Measurements from ENCODE around the gene PLXNC1. TPM values are rescaled to one million over a fixed set of nuclear protein-coding genes. Genes with fewer than 3 reads are reported as not detected.

Gene PLXNC1
- total and polyA plus RNA-seq, 9 of the 15 experiments (the other 6 are each of a cell fraction or from before 2014, with no cell fraction given): 0.08 to 0.87 (median 0.28) TPM

DNA sequence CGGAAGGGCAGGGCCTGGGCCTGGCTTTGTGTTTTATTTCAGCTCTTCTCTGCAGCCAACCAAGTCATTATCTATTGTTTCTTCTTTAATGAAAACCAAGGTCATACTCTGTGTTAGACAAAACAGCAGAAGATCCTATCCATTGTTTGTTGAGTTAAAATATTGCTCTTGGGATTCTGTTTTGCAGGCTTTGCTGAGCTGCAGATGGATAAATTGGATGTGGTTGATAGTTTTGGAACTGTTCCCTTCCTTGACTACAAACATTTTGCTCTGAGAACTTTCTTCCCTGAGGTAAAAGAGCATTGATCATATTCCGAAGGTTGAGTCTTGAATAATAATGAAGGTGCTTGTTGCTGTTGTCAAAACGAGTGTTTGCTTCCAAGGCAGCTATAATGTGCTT, 106.6 kb downstream of the PLXNC1 start (continued):
- no peak for TF ChIP-seq E2F4 (CRISPR knock-in tag; IDR thresholded peaks at IDR 0.05; ENCODE audit: low read depth)
- TF ChIP-seq CEBPB (tag; IDR thresholded peaks at IDR 0.05): no peak
- no peak for TF ChIP-seq PBX2 (CRISPR knock-in tag; IDR thresholded peaks at IDR 0.05; ENCODE audit: low read depth)
- TF ChIP-seq PBX2 (tag; conservative IDR thresholded peaks at IDR 0.05; ENCODE audit: low read depth): no peak
- TF ChIP-seq GATAD2A (IDR thresholded peaks at IDR 0.05): no peak

DNA sequence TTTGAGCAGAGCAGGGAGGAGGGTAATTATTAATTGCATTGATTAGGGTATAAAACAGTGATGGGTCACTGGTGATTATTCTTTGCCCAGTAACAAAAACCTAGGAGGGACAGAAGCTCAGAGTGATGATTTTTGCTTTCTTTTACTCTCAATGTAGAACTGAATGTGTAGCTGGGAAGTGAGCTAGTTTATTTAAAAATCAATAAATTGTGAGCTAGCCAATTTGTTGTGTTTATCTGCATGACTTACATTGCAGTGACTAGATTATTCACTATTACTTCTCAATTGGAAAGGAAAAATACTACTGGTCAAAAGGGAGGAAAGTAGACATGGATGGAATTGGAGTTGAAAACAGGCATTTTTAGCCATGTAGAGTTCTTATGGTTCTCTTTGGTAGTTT, 107.1 kb downstream of the PLXNC1 start:
- H3K36me3 ChIP-seq (ENCODE audit: control insufficient read depth, insufficient read depth, low read length): no peaks in the 10 kb centered on the region
- no peaks in the 10 kb centered on the region for H3K4me1 ChIP-seq (replicated peaks in 1 of 2; ENCODE audit: control insufficient read depth in 2 of 2, insufficient read depth in 2 of 2, low read length in 2 of 2)
- ATAC-seq (no peak), FAIRE-seq (no peak), DNase-seq (ENCODE audit: extremely low read depth in 1 of 4, low spot score in 3 of 4) (no peak)
- no peak overlapping the region for H3K4me3 ChIP-seq
- peaks cover 14 to 15% of the 10 kb centered on the region in 2 experiments; a peak in 4 of 5 replicates for H3K27me3 ChIP-seq (ENCODE audit: control insufficient read depth in 2 of 2, insufficient read depth in 2 of 2, low read length in 2 of 2)
- ChIA-PET CTCF (ENCODE audit: low intra/inter-chr PET ratio) (no interaction called here), POLR2A (interaction anchor here (1.1 to 1.4 kb wide), 2 partner anchors 10 to 12 kb away, joined by 3 to 5 read pairs; no protein-coding TSS in a partner anchor)
- no peak overlapping the region for H3K4me2 ChIP-seq (ENCODE audit: insufficient read depth, low read length)
- intact Hi-C loops (cut with micrococcal nuclease) (no loop called here), in situ Hi-C loops (cut with MboI) (no loop called here)
- no peaks in the 10 kb centered on the region for H4K20me1 ChIP-seq (replicated peaks; ENCODE audit: control insufficient read depth, insufficient read depth, low read length)
- no peak overlapping the region for H3K9ac ChIP-seq (ENCODE audit: insufficient read depth in 1 of 2, low read depth in 2 of 2, low read length in 2 of 2)
- no peaks in the 10 kb centered on the region for H3K9me1 ChIP-seq (ENCODE audit: control insufficient read depth, insufficient read depth, low read length)
- H3K27ac ChIP-seq (ENCODE audit: extremely low read depth, low read depth, low read length): no peak overlapping the region
- BruUV-seq (replicated peaks): no TSS peak
- H3K79me2 ChIP-seq (ENCODE audit: control insufficient read depth, insufficient read depth, low read length): no peaks in the 10 kb centered on the region
- H3K9me3 ChIP-seq (replicated peaks; ENCODE audit: control insufficient read depth, insufficient read depth, low read depth, low read length): no peaks in the 10 kb centered on the region; the same call in 1 of the 2 replicates
- no peak overlapping the region for H2AFZ ChIP-seq (ENCODE audit: low read depth, low read length)
- TF ChIP-seq, protein P1, sequence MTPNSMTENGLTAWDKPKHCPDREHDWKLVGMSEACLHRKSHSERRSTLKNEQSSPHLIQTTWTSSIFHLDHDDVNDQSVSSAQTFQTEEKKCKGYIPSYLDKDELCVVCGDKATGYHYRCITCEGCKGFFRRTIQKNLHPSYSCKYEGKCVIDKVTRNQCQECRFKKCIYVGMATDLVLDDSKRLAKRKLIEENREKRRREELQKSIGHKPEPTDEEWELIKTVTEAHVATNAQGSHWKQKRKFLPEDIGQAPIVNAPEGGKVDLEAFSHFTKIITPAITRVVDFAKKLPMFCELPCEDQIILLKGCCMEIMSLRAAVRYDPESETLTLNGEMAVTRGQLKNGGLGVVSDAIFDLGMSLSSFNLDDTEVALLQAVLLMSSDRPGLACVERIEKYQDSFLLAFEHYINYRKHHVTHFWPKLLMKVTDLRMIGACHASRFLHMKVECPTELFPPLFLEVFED (CRISPR knock-in tag; conservative IDR thresholded peaks at IDR 0.05): no peak
- TF ChIP-seq PTBP1 (IDR thresholded peaks at IDR 0.05; ENCODE audit: low read depth, low read length): no peak
- TF ChIP-seq TGIF2 (CRISPR knock-in tag; IDR thresholded peaks at IDR 0.05): no peak
- TF ChIP-seq, protein P2, sequence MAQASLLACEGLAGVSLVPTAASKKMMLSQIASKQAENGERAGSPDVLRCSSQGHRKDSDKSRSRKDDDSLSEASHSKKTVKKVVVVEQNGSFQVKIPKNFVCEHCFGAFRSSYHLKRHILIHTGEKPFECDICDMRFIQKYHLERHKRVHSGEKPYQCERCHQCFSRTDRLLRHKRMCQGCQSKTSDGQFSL (CRISPR knock-in tag; IDR thresholded peaks at IDR 0.05): no peak
- TF ChIP-seq, protein P2 (tag; IDR thresholded peaks at IDR 0.05): no peak
- no peak for TF ChIP-seq RNF219 (CRISPR knock-in tag; IDR thresholded peaks at IDR 0.05)
- TF ChIP-seq ZNF408 (CRISPR knock-in tag; IDR thresholded peaks at IDR 0.05; ENCODE audit: low read depth): no peak

Data from K562 (cell line).